GM18951 (cell line): Measurements from ENCODE around the gene CHRM1.

Experiments
- POLR2A ChIP-seq: IDR thresholded peaks from 4 replicates; pipeline ENCODE4 v1.6.1; 2011; ENCODE audit warnings: mild to moderate bottlenecking; ENCODE audit not compliant: insufficient read length, insufficient read depth; ENCODE audit errors: extremely low read depth
- in situ Hi-C: fragments of 300-500 bp; cut with MboI; formaldehyde crosslinking; loops from one replicate; pipeline ENCODE4 v1.12.0; 2022; ENCODE audit warnings: low sequenced_read_pairs, mixed read lengths, inconsistent platforms; ENCODE audit not compliant: unreplicated experiment

Gene CHRM1

GRCh38 chr11:62905927-62906531 is 15.1 kb downstream of the CHRM1 start:
- in situ Hi-C loops = loop anchor here (5.0 kb wide), 1 partner anchor 116 kb away; no protein-coding TSS in a partner anchor
- TF ChIP-seq POLR2A = no peak

GRCh38 chr11:62905296-62905695 is 15.9 kb downstream of the CHRM1 start:
- in situ Hi-C loops = loop anchor here (5.0 kb wide), 1 partner anchor 117 kb away; no protein-coding TSS in a partner anchor
- TF ChIP-seq POLR2A = no peak

GRCh38 chr11:62902932-62903331 is 18.2 kb downstream of the CHRM1 start:
- TF ChIP-seq POLR2A = no peak

GRCh38 chr11:62898027-62898426 is 23.1 kb downstream of the CHRM1 start:
- in situ Hi-C loops = no loop called here
- no peak for TF ChIP-seq POLR2A

More at GRCh38 chr11:62902932-62903331, 18.2 kb downstream of the CHRM1 start:
- in situ Hi-C loops = no loop called here

- in situ Hi-C loops = no loop called here
- TF ChIP-seq POLR2A = no peak
Observed at GRCh38 chr11:62897311-62897710, 23.9 kb downstream of the CHRM1 start.

GRCh38 chr11:62896049-62896448 is 25.1 kb downstream of the CHRM1 start:
- no peak for TF ChIP-seq POLR2A
- in situ Hi-C loops = no loop called here

- in situ Hi-C loops = no loop called here
- TF ChIP-seq POLR2A = no peak
Observed at GRCh38 chr11:62895501-62895900, 25.7 kb downstream of the CHRM1 start.

GRCh38 chr11:62892077-62892922 is 28.9 kb downstream of the CHRM1 start:
- no peak for TF ChIP-seq POLR2A
- in situ Hi-C loops = no loop called here

- in situ Hi-C loops = no loop called here
- TF ChIP-seq POLR2A = no peak
Observed at GRCh38 chr11:62889484-62890437, 31.4 kb downstream of the CHRM1 start.

- in situ Hi-C loops = no loop called here
- no peak for TF ChIP-seq POLR2A
Observed at GRCh38 chr11:62889126-62889483, 32.1 kb downstream of the CHRM1 start.

- in situ Hi-C loops = no loop called here
- no peak for TF ChIP-seq POLR2A
Observed at GRCh38 chr11:62888406-62888805, 32.8 kb downstream of the CHRM1 start.

GRCh38 chr11:62885137-62885750 is 35.9 kb downstream of the CHRM1 start:
- TF ChIP-seq POLR2A = no peak
- in situ Hi-C loops = no loop called here

GRCh38 chr11:62883673-62884072 is 37.5 kb downstream of the CHRM1 start:
- TF ChIP-seq POLR2A = no peak
- in situ Hi-C loops = no loop called here
